ENCODE results near the gene KNCN.

Gene KNCN

GRCh38 chr1:46526013-46526690 is 25.3 kb downstream of the KNCN start:
- no peak overlapping the region for H2BK15ac ChIP-seq (ENCODE audit: low read depth, poor library complexity, severe bottlenecking)
- WGBS = 20% methylated on average over 14 of the region's 17 CpGs
- no peak overlapping the region for H4K8ac ChIP-seq (ENCODE audit: low read length)
- H2AFZ ChIP-seq (ENCODE audit: low read depth, low read length) = no peak overlapping the region
- no peak overlapping the region for H3K18ac ChIP-seq (ENCODE audit: low read depth in 1 of 2, low read length in 2 of 2)
- H3K9me3 ChIP-seq (ENCODE audit: control insufficient read depth, low read length) = no peaks in the 10 kb centered on the region
- H3K36me3 ChIP-seq (ENCODE audit: control insufficient read depth in 1 of 2, insufficient read depth in 2 of 2, low read depth in 1 of 2, low read length in 2 of 2) = no peaks in the 10 kb centered on the region
- H2BK120ac ChIP-seq (ENCODE audit: low read depth, low read length) = no peak overlapping the region
- H2AK5ac ChIP-seq (ENCODE audit: low read length, severe bottlenecking) = no peak overlapping the region
- H3K14ac ChIP-seq (ENCODE audit: low read length in 2 of 2) = no peak overlapping the region
- no peak overlapping the region for H3K27ac ChIP-seq (ENCODE audit: low read length, poor library complexity, severe bottlenecking)
- no peaks in the 10 kb centered on the region for H3K79me1 ChIP-seq (replicated peaks; ENCODE audit: low read length, poor library complexity, severe bottlenecking)
- H3K23ac ChIP-seq (ENCODE audit: low read length in 2 of 2) = no peak overlapping the region
- H3K4ac ChIP-seq (ENCODE audit: low read depth in 1 of 2, low read length in 2 of 2) = no peak overlapping the region
- no peak overlapping the region for H3K9ac ChIP-seq (ENCODE audit: low read length)
- H2BK12ac ChIP-seq (ENCODE audit: low read length in 2 of 2) = no peak overlapping the region
- peaks cover 69 to 77% of the 10 kb centered on the region in 2 experiments for H3K27me3 ChIP-seq (ENCODE audit: control insufficient read depth in 1 of 2, insufficient read depth in 1 of 2, low read length in 2 of 2)
- no peak overlapping the region for H4K91ac ChIP-seq (ENCODE audit: low read length)
- H3K4me3 ChIP-seq (ENCODE audit: insufficient read depth in 1 of 2, low read depth in 1 of 2, low read length in 2 of 2) = no peak overlapping the region
- DNase-seq = no peak
- peaks cover 7% of the 10 kb centered on the region for H3K4me1 ChIP-seq (ENCODE audit: control insufficient read depth, insufficient read depth, low read depth, low read length)
- H3K4me2 ChIP-seq (ENCODE audit: low read length, poor library complexity, severe bottlenecking) = no peak overlapping the region
- H2BK5ac ChIP-seq (ENCODE audit: low read depth, low read length, poor library complexity, severe bottlenecking) = no peak overlapping the region

- DNase-seq = no peak
- no peak overlapping the region for H2BK12ac ChIP-seq (ENCODE audit: low read length in 2 of 2)
- no peaks in the 10 kb centered on the region for H3K9me3 ChIP-seq (ENCODE audit: control insufficient read depth, low read length)
- no peak overlapping the region for H3K9ac ChIP-seq (ENCODE audit: low read length)
- H4K91ac ChIP-seq (ENCODE audit: low read length) = no peak overlapping the region
- no peaks in the 10 kb centered on the region for H3K36me3 ChIP-seq (ENCODE audit: control insufficient read depth in 1 of 2, insufficient read depth in 2 of 2, low read depth in 1 of 2, low read length in 2 of 2)
- H4K8ac ChIP-seq (ENCODE audit: low read length) = no peak overlapping the region
- no peak overlapping the region for H3K4me3 ChIP-seq (ENCODE audit: insufficient read depth in 1 of 2, low read depth in 1 of 2, low read length in 2 of 2)
- no peak overlapping the region for H3K4me2 ChIP-seq (ENCODE audit: low read length, poor library complexity, severe bottlenecking)
- peaks cover 62 to 69% of the 10 kb centered on the region in 2 experiments for H3K27me3 ChIP-seq (ENCODE audit: control insufficient read depth in 1 of 2, insufficient read depth in 1 of 2, low read length in 2 of 2)
- peaks cover 11% of the 10 kb centered on the region for H3K4me1 ChIP-seq (ENCODE audit: control insufficient read depth, insufficient read depth, low read depth, low read length)
- H3K27ac ChIP-seq (ENCODE audit: low read length, poor library complexity, severe bottlenecking) = no peak overlapping the region
- H2AFZ ChIP-seq (ENCODE audit: low read depth, low read length) = no peak overlapping the region
- no peak overlapping the region for H2BK5ac ChIP-seq (ENCODE audit: low read depth, low read length, poor library complexity, severe bottlenecking)
- no peak overlapping the region for H3K14ac ChIP-seq (ENCODE audit: low read length in 2 of 2)
- H2BK15ac ChIP-seq (ENCODE audit: low read depth, poor library complexity, severe bottlenecking) = no peak overlapping the region
- H3K79me1 ChIP-seq (replicated peaks; ENCODE audit: low read length, poor library complexity, severe bottlenecking) = no peaks in the 10 kb centered on the region
- no peak overlapping the region for H2AK5ac ChIP-seq (ENCODE audit: low read length, severe bottlenecking)
- no peak overlapping the region for H3K4ac ChIP-seq (ENCODE audit: low read depth in 1 of 2, low read length in 2 of 2)
- no peak overlapping the region for H3K23ac ChIP-seq (ENCODE audit: low read length in 2 of 2)
- 19% methylated on average over 8 of the region's 13 CpGs for WGBS
- H2BK120ac ChIP-seq (ENCODE audit: low read depth, low read length) = no peak overlapping the region
- H3K18ac ChIP-seq (ENCODE audit: low read depth in 1 of 2, low read length in 2 of 2) = no peak overlapping the region
These were observed 26.0 kb downstream of the KNCN start for GRCh38 chr1:46525253-46525983.

- Histone ChIP-seq H2AK5ac (ENCODE audit: low read length, severe bottlenecking) (no peak overlapping the region), H3K4me1 (ENCODE audit: control insufficient read depth, insufficient read depth, low read depth, low read length) (peaks cover 17% of the 10 kb centered on the region), H2BK15ac (ENCODE audit: low read depth, poor library complexity, severe bottlenecking) (no peak overlapping the region), H3K18ac (ENCODE audit: low read depth in 1 of 2, low read length in 2 of 2) (no peak overlapping the region), H2BK120ac (ENCODE audit: low read depth, low read length) (no peak overlapping the region), H3K23ac (ENCODE audit: low read length in 2 of 2) (no peak overlapping the region), H3K9ac (ENCODE audit: low read length) (no peak overlapping the region), H3K4ac (ENCODE audit: low read depth in 1 of 2, low read length in 2 of 2) (no peak overlapping the region), H4K8ac (ENCODE audit: low read length) (no peak overlapping the region), H4K91ac (ENCODE audit: low read length) (no peak overlapping the region), H3K4me2 (ENCODE audit: low read length, poor library complexity, severe bottlenecking) (no peak overlapping the region), H3K4me3 (ENCODE audit: insufficient read depth in 1 of 2, low read depth in 1 of 2, low read length in 2 of 2) (no peak overlapping the region), H2BK12ac (ENCODE audit: low read length in 2 of 2) (no peak overlapping the region), H3K79me1 (replicated peaks; ENCODE audit: low read length, poor library complexity, severe bottlenecking) (no peaks in the 10 kb centered on the region), H3K36me3 (ENCODE audit: control insufficient read depth in 1 of 2, insufficient read depth in 2 of 2, low read depth in 1 of 2, low read length in 2 of 2) (no peaks in the 10 kb centered on the region), H3K27me3 (ENCODE audit: control insufficient read depth in 1 of 2, insufficient read depth in 1 of 2, low read length in 2 of 2) (peaks cover 56 to 64% of the 10 kb centered on the region in 2 experiments), H3K9me3 (ENCODE audit: control insufficient read depth, low read length) (no peaks in the 10 kb centered on the region), H2AFZ (ENCODE audit: low read depth, low read length) (no peak overlapping the region), H3K14ac (ENCODE audit: low read length in 2 of 2) (no peak overlapping the region), H3K27ac (ENCODE audit: low read length, poor library complexity, severe bottlenecking) (no peak overlapping the region), H2BK5ac (ENCODE audit: low read depth, low read length, poor library complexity, severe bottlenecking) (no peak overlapping the region)
- no peak for DNase-seq
- 58% methylated on average over 5 of the region's 5 CpGs for WGBS
These were observed 26.6 kb downstream of the KNCN start for GRCh38 chr1:46524843-46525242.

- Histone ChIP-seq H3K4me3 (ENCODE audit: insufficient read depth in 1 of 2, low read depth in 1 of 2, low read length in 2 of 2) (no peak overlapping the region), H3K27me3 (ENCODE audit: control insufficient read depth in 1 of 2, insufficient read depth in 1 of 2, low read length in 2 of 2) (peaks cover 49 to 55% of the 10 kb centered on the region in 2 experiments), H3K23ac (ENCODE audit: low read length in 2 of 2) (no peak overlapping the region), H2AFZ (ENCODE audit: low read depth, low read length) (no peak overlapping the region), H2BK5ac (ENCODE audit: low read depth, low read length, poor library complexity, severe bottlenecking) (no peak overlapping the region), H3K4ac (ENCODE audit: low read depth in 1 of 2, low read length in 2 of 2) (no peak overlapping the region), H2BK15ac (ENCODE audit: low read depth, poor library complexity, severe bottlenecking) (no peak overlapping the region), H2AK5ac (ENCODE audit: low read length, severe bottlenecking) (no peak overlapping the region), H3K9me3 (ENCODE audit: control insufficient read depth, low read length) (no peaks in the 10 kb centered on the region), H3K4me2 (ENCODE audit: low read length, poor library complexity, severe bottlenecking) (no peak overlapping the region), H3K18ac (ENCODE audit: low read depth in 1 of 2, low read length in 2 of 2) (no peak overlapping the region), H3K14ac (ENCODE audit: low read length in 2 of 2) (no peak overlapping the region), H3K9ac (ENCODE audit: low read length) (no peak overlapping the region), H3K27ac (ENCODE audit: low read length, poor library complexity, severe bottlenecking) (no peak overlapping the region), H3K79me1 (replicated peaks; ENCODE audit: low read length, poor library complexity, severe bottlenecking) (no peaks in the 10 kb centered on the region), H4K8ac (ENCODE audit: low read length) (no peak overlapping the region), H4K91ac (ENCODE audit: low read length) (no peak overlapping the region), H2BK120ac (ENCODE audit: low read depth, low read length) (no peak overlapping the region), H3K4me1 (ENCODE audit: control insufficient read depth, insufficient read depth, low read depth, low read length) (peaks cover 21% of the 10 kb centered on the region), H3K36me3 (ENCODE audit: control insufficient read depth in 1 of 2, insufficient read depth in 2 of 2, low read depth in 1 of 2, low read length in 2 of 2) (no peaks in the 10 kb centered on the region), H2BK12ac (ENCODE audit: low read length in 2 of 2) (no peak overlapping the region)
- WGBS = 78% methylated on average over 10 of the region's 11 CpGs
- no peak for DNase-seq
These were observed 27.7 kb downstream of the KNCN start for GRCh38 chr1:46523496-46524353.
